ENCODE data around the gene OR8G1.

- TF ChIP-seq ZNF558 (tag by site-specific recombination; IDR thresholded peaks at IDR 0.05), result no peak
- no peak for TF ChIP-seq ZBTB11 (tag by site-specific recombination; conservative IDR thresholded peaks at IDR 0.05; ENCODE audit: low read depth)
- TF ChIP-seq CTCF (tag by site-specific recombination; IDR thresholded peaks at IDR 0.05), result no peak
- TF ChIP-seq ZNF433 (tag by site-specific recombination; IDR thresholded peaks at IDR 0.05; ENCODE audit: low read depth), result no peak
- TF ChIP-seq ZNF707 (tag by site-specific recombination; IDR thresholded peaks at IDR 0.05), result no peak
- TF ChIP-seq ZNF169 (tag by site-specific recombination; IDR thresholded peaks at IDR 0.05), result no peak
- TF ChIP-seq ZNF362 (tag by site-specific recombination; IDR thresholded peaks at IDR 0.05), result no peak
- no peak for TF ChIP-seq HOXA7 (CRISPR knock-in tag; IDR thresholded peaks at IDR 0.05; ENCODE audit: borderline replicate concordance)
- no peak for TF ChIP-seq ATF2 (tag by site-specific recombination; IDR thresholded peaks at IDR 0.05; ENCODE audit: low read depth)
- no peak for TF ChIP-seq ZFP37 (tag by site-specific recombination; IDR thresholded peaks at IDR 0.05)
- TF ChIP-seq ZNF585B (tag by site-specific recombination; IDR thresholded peaks at IDR 0.05), result no peak
Observed at GRCh38 chr11:124202951-124203350, 37.9 kb upstream of the OR8G1 start.
